ENCODE measurements around the gene CCBE1. TPM values are rescaled to one million over a fixed set of nuclear protein-coding genes. Genes with fewer than 3 reads are reported as not detected.

Gene CCBE1
- total and polyA plus RNA-seq, 7 donors, result 0.01 to 0.77 (median 0.14) TPM; not detected in 1

DNA sequence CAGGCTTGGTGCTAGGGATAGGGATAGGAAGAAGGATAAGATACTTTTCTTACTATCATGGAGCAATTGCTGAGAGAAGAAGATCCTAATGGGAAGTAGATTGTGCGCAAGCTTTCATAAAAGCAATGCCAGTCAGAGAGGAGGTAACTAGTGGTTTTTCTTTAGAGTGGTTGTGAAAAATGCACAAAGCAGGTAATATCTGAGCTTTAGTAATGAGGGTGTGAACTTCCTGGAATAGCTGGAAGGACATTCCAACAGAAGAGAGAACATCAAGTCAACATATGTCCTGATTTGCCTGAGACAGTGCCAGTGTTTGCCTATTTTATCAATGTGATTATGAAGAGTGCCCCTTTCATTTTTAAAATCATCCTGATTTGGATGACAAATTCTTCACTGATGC lies 34.1 kb downstream of the CCBE1 start:
- Histone ChIP-seq H3K4me3 (no peak overlapping the region), H3K4me1 (no peaks in the 10 kb centered on the region), H3K27ac (no peak overlapping the region), H3K36me3 (ENCODE audit: insufficient read depth in 1 of 2, low read depth in 1 of 2) (no peaks in the 10 kb centered on the region), H3K9me3 (no peaks in the 10 kb centered on the region), H3K27me3 (ENCODE audit: insufficient read depth in 3 of 3, low read length in 2 of 3) (no peaks in the 10 kb centered on the region)
- TF ChIP-seq, protein P1, sequence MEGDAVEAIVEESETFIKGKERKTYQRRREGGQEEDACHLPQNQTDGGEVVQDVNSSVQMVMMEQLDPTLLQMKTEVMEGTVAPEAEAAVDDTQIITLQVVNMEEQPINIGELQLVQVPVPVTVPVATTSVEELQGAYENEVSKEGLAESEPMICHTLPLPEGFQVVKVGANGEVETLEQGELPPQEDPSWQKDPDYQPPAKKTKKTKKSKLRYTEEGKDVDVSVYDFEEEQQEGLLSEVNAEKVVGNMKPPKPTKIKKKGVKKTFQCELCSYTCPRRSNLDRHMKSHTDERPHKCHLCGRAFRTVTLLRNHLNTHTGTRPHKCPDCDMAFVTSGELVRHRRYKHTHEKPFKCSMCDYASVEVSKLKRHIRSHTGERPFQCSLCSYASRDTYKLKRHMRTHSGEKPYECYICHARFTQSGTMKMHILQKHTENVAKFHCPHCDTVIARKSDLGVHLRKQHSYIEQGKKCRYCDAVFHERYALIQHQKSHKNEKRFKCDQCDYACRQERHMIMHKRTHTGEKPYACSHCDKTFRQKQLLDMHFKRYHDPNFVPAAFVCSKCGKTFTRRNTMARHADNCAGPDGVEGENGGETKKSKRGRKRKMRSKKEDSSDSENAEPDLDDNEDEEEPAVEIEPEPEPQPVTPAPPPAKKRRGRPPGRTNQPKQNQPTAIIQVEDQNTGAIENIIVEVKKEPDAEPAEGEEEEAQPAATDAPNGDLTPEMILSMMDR (IDR thresholded peaks at IDR 0.05), result no peak
- DNase-seq, result no peak
- intact Hi-C loops (cut with DNase I), result no loop called here
- no peak for ATAC-seq
- WGBS, 3 donors, result 97 to 99% (median 97%) methylated on average over 1 of the region's 1 CpG

DNA sequence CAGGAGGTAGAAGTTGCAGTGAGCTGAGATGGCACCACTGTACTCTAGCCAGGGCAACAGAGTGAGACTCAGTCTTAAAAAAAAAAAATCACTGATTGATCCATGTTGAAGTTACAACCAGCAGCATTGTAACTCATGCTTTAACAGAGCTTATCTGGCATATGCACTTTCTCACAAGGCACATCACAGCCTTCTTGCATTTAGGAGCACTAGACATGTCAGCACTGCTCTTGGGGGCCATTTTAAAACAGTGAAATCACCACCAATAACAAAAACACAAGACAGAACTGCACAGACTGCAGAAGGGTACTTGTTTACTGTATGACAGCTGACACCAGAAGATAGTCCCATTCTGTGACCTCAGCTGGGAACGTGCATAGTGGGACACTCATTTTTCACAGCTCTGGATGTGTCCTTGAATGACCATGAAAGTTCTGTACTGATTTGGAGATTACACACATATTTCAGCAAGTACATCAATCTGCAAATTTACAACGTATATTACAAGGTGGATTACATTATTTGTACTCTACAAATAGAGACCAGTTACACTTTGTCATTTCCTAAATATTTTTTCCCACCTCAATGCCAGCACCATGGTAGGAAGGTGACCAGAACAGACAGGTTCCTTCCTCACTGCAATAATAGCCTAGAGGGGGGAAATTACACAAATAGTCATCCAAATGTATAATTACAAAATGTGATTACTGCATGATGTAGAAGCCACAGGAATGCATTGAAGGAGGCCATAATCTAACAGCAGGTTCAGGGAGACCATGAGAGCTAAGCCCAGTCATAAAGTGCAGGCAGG lies 35.1 kb downstream of the CCBE1 start:
- intact Hi-C loops (cut with DNase I), result no loop called here
- no peak overlapping the region for H3K4me3 ChIP-seq
- no peaks in the 10 kb centered on the region for H3K4me1 ChIP-seq
- no peaks in the 10 kb centered on the region for H3K36me3 ChIP-seq (ENCODE audit: insufficient read depth in 1 of 2, low read depth in 1 of 2)
- H3K27ac ChIP-seq, result no peak overlapping the region
- no peaks in the 10 kb centered on the region for H3K9me3 ChIP-seq
- DNase-seq (no peak), ATAC-seq (no peak)
- H3K27me3 ChIP-seq (ENCODE audit: insufficient read depth in 3 of 3, low read length in 2 of 3), result no peaks in the 10 kb centered on the region
- TF ChIP-seq, protein P1 (IDR thresholded peaks at IDR 0.05), result no peak
- WGBS, 3 donors, result 18 to 27% (median 25%) methylated on average over 2 of the region's 2 CpGs

DNA sequence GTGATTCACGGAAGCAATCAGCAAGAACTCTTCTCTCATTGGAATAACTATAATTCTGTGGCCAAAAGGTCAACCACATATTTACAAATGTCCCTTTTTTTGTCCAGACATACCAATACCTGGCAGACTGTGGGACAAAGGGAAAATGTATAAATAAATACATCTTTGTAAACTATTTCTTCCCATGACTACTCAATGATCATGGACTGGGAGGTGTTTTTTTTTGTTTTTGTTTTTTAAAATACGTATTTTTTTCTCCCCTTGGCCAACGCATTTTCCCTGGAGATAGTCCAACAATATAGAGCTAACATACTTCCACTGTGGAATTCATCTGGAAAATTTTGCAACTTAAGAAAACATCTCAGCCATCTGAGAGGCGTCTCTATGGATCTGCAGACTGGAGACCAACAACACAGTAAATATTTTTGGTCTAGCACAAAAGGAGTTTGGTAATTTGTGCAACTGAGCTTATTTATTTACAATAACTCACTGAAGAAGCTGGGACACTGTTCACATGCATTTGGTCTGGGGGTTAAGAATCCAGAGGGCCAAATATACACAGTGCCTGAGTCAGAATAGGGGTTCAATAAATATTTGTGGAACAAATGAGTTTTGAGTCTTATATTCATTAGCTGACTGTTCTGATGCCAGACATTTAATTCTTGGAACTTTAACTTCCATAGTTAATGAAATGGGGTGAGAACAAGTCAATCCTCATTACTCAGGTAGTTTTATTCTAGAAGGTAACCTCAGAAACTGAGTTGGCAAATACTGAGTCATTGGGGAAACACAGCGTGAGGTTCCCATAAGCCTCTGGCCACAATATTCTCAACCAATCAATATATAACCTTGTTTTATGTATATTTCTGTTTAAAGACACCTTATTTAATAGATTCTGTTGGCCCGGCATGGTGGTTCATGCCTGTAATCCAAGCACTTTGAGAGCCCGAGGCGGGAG lies 36.2 kb downstream of the CCBE1 start:
- Histone ChIP-seq H3K9me3 (no peaks in the 10 kb centered on the region), H3K27me3 (ENCODE audit: insufficient read depth in 3 of 3, low read length in 2 of 3) (no peaks in the 10 kb centered on the region), H3K4me1 (no peaks in the 10 kb centered on the region), H3K36me3 (ENCODE audit: insufficient read depth in 1 of 2, low read depth in 1 of 2) (no peaks in the 10 kb centered on the region), H3K27ac (no peak overlapping the region), H3K4me3 (no peak overlapping the region)
- ATAC-seq (no peak), DNase-seq (no peak)
- TF ChIP-seq, protein P1 (IDR thresholded peaks at IDR 0.05), result no peak
- intact Hi-C loops (cut with DNase I), result no loop called here
- 63 to 73% (median 69%) methylated on average over 8 of the region's 8 CpGs for WGBS, 3 donors

DNA sequence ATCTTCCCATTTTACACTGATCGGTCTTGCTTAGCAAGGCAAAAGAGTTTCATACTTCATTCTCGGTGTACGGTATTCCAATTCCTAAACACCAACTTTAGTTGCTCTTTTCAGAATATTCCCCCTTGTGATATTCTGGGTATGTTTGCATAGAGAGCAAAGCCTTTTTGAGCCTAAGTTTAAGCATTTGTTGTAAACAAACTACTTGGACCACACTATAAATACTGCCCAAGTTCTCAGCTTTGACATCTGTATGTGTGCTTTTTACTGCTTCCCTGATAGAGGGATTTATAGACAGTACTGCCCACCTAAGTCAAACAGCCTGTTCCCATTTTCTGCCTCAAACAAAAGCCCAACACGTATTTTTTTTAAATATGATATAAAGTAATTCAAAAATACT lies 36.9 kb downstream of the CCBE1 start:
- Histone ChIP-seq H3K4me3 (no peak overlapping the region), H3K27ac (no peak overlapping the region), H3K36me3 (ENCODE audit: insufficient read depth in 1 of 2, low read depth in 1 of 2) (no peaks in the 10 kb centered on the region), H3K27me3 (ENCODE audit: insufficient read depth in 3 of 3, low read length in 2 of 3) (no peaks in the 10 kb centered on the region), H3K9me3 (no peaks in the 10 kb centered on the region), H3K4me1 (no peaks in the 10 kb centered on the region)
- intact Hi-C loops (cut with DNase I), result no loop called here
- WGBS, 3 donors, result 58 to 66% (median 61%) methylated on average over 4 of the region's 4 CpGs
- TF ChIP-seq, protein P1 (IDR thresholded peaks at IDR 0.05), result no peak
- DNase-seq (no peak), ATAC-seq (no peak)

Data from psoas muscle (tissue), 8 donors.